Natural killer cell (primary cell): Measurements from ENCODE around the gene TEAD4. TPM values are rescaled to one million over a fixed set of nuclear protein-coding genes. Genes with fewer than 3 reads are reported as not detected.

Experiments
- ATAC-seq, 3 donors: fragments of 150-1000 bp in 2 of 3; fragments of 200-7000 bp in 1 of 3; cut with Tn5 transposase; 1 replicate in 1 of 3; 2 replicates in 2 of 3; pipeline ENCODE4 v1.10.0; 2021; ENCODE audit warnings: mild to moderate bottlenecking in 2 of 3, moderate library complexity in 2 of 3
- DNase-seq, 2 donors: peaks; one replicate each; pipeline versions ENCODE4 v3.0.0 to v3.0.0-alpha.2; 2013 to 2021; ENCODE audit warnings: mixed read lengths in 1 of 2
- H3K27ac ChIP-seq: one replicate; pipeline ENCODE4 v1.5.1; 2013; ENCODE audit warnings: mild to moderate bottlenecking, low read length
- H3K27me3 ChIP-seq: one replicate; pipeline ENCODE4 v1.6.1; 2013; ENCODE audit warnings: low read length; ENCODE audit not compliant: control insufficient read depth, insufficient read depth
- H3K36me3 ChIP-seq: one replicate; pipeline ENCODE4 v1.6.1; 2013; ENCODE audit warnings: low read length; ENCODE audit not compliant: control insufficient read depth, insufficient read depth
- H3K4me1 ChIP-seq: one replicate; pipeline ENCODE4 v1.6.1; 2013; ENCODE audit warnings: low read length; ENCODE audit not compliant: control insufficient read depth, insufficient read depth
- H3K4me3 ChIP-seq: one replicate; pipeline ENCODE4 v1.5.1; 2013; ENCODE audit warnings: low read length
- H3K9me3 ChIP-seq: one replicate; pipeline ENCODE4 v1.6.1; 2013; ENCODE audit warnings: low read length; ENCODE audit not compliant: control insufficient read depth, insufficient read depth
- H3K27ac Mint-ChIP-seq, 2 donors: one replicate each; pipeline ENCODE4 v1.8.0; 2022; ENCODE audit warnings: mild to moderate bottlenecking in 2 of 2, mixed read lengths in 2 of 2, moderate library complexity in 1 of 2
- H3K27me3 Mint-ChIP-seq, 2 donors: one replicate each; pipeline ENCODE4 v1.8.0; 2022; ENCODE audit warnings: low read depth in 2 of 2, mixed read lengths in 2 of 2
- H3K36me3 Mint-ChIP-seq: one replicate; pipeline ENCODE4 v1.8.0; 2022; ENCODE audit warnings: mixed read lengths
- H3K4me1 Mint-ChIP-seq, 2 donors: one replicate each; pipeline ENCODE4 v1.8.0; 2022; ENCODE audit warnings: mixed read lengths in 2 of 2
- H3K4me3 Mint-ChIP-seq: one replicate; pipeline ENCODE4 v1.8.0; 2022; ENCODE audit warnings: mild to moderate bottlenecking, moderate library complexity, mixed read lengths
- H3K9me3 Mint-ChIP-seq, 2 donors: one replicate each; pipeline ENCODE4 v1.8.0; 2022; ENCODE audit warnings: mixed read lengths in 2 of 2
- CTCF ChIP-seq: fragments of 200-600 bp; IDR thresholded peaks from one replicate; pipeline ENCODE4 v1.8.0; 2022; ENCODE audit warnings: antibody characterized with exemption
- WGBS: methylation state at CpG from one replicate; pipeline ENCODE4 v1.1.7; 2013; ENCODE audit warnings: missing lambda C conversion rate; ENCODE audit not compliant: insufficient coverage; 5-methylcytosine and 5-hydroxymethylcytosine counted together
- intact Hi-C: fragments of 100-400 bp; cut with micrococcal nuclease; formaldehyde crosslinking; loops from one replicate; pipeline ENCODE4 v1.14.2; 2022
- total RNA-seq, 4 donors: library from RNA; stranded (reverse); fragments of 120-200 nt in 1 of 4; gene quantifications; one replicate each; pipeline versions ENCODE4 v1.2.3 to v1.2.4, GENCODE V29; 2013 to 2022

Gene TEAD4
- total RNA-seq, 3 donors from 2014 or later (not counting 1 experiment from before 2014, with no cell fraction given) = not detected

- Mint-ChIP-seq H3K4me3 (no peak overlapping the region), H3K27me3 (no peaks in the 10 kb centered on the region), H3K36me3 (no peaks in the 10 kb centered on the region), H3K4me1 (no peaks in the 10 kb centered on the region), H3K9me3 (no peaks in the 10 kb centered on the region), H3K27ac (no peak overlapping the region)
- TF ChIP-seq CTCF = no peak
- 81% methylated on average over 8 of the region's 8 CpGs for WGBS
- DNase-seq = no peak
- no peaks in the 10 kb centered on the region for H3K27me3 ChIP-seq
- peaks cover 5% of the 10 kb centered on the region for H3K4me1 ChIP-seq
- intact Hi-C loops = no loop called here
- no peaks in the 10 kb centered on the region for H3K9me3 ChIP-seq
- H3K36me3 ChIP-seq = no peaks in the 10 kb centered on the region
- no peak overlapping the region for H3K27ac ChIP-seq
- no peak for ATAC-seq
- no peak overlapping the region for H3K4me3 ChIP-seq
These were observed 57.0 kb downstream of the TEAD4 start for GRCh38 chr12:3016191-3016590.

- ATAC-seq (no peak), DNase-seq (no peak)
- 92% methylated on average over 11 of the region's 11 CpGs for WGBS
- Histone ChIP-seq H3K27me3 (no peaks in the 10 kb centered on the region), H3K9me3 (no peaks in the 10 kb centered on the region), H3K36me3 (no peaks in the 10 kb centered on the region), H3K4me1 (peaks cover 5% of the 10 kb centered on the region), H3K27ac (no peak overlapping the region), H3K4me3 (no peak overlapping the region)
- TF ChIP-seq CTCF = no peak
- H3K36me3 Mint-ChIP-seq = no peaks in the 10 kb centered on the region
- no peak overlapping the region for H3K4me3 Mint-ChIP-seq
- H3K27ac Mint-ChIP-seq = no peak overlapping the region
- intact Hi-C loops = no loop called here
- no peaks in the 10 kb centered on the region for H3K27me3 Mint-ChIP-seq
- no peaks in the 10 kb centered on the region for H3K4me1 Mint-ChIP-seq
- no peaks in the 10 kb centered on the region for H3K9me3 Mint-ChIP-seq
These were observed 58.1 kb downstream of the TEAD4 start for GRCh38 chr12:3017281-3017680.

GRCh38 chr12:3018284-3019004 lies 59.2 kb downstream of the TEAD4 start:
- no peaks in the 10 kb centered on the region for H3K36me3 ChIP-seq
- no peaks in the 10 kb centered on the region for H3K27me3 ChIP-seq
- H3K27me3 Mint-ChIP-seq = no peaks in the 10 kb centered on the region
- no peak for ATAC-seq
- no peaks in the 10 kb centered on the region for H3K9me3 ChIP-seq
- H3K36me3 Mint-ChIP-seq = no peaks in the 10 kb centered on the region
- no peak overlapping the region for H3K4me3 Mint-ChIP-seq
- DNase-seq = no peak
- no peak for TF ChIP-seq CTCF
- WGBS = 89% methylated on average over 15 of the region's 15 CpGs
- no peak overlapping the region for H3K27ac ChIP-seq
- H3K4me3 ChIP-seq = no peak overlapping the region
- peaks cover 5% of the 10 kb centered on the region for H3K4me1 ChIP-seq
- no peaks in the 10 kb centered on the region for H3K4me1 Mint-ChIP-seq
- intact Hi-C loops = no loop called here
- no peaks in the 10 kb centered on the region for H3K9me3 Mint-ChIP-seq
- no peak overlapping the region for H3K27ac Mint-ChIP-seq
